GM19455 (cell line): ENCODE data around the gene DECR2.
"Not testable (repeated sequence)": the region's sequence is repeated elsewhere in the genome, so short reads cannot be mapped to it uniquely, and the experiment has no call there.

Experiments
- ATAC-seq: cut with Tn5 transposase; IDR thresholded peaks from one replicate; pipeline ENCODE4 v1.9.1; 2021; ENCODE audit not compliant: unreplicated experiment

DECR2 gene

DNA sequence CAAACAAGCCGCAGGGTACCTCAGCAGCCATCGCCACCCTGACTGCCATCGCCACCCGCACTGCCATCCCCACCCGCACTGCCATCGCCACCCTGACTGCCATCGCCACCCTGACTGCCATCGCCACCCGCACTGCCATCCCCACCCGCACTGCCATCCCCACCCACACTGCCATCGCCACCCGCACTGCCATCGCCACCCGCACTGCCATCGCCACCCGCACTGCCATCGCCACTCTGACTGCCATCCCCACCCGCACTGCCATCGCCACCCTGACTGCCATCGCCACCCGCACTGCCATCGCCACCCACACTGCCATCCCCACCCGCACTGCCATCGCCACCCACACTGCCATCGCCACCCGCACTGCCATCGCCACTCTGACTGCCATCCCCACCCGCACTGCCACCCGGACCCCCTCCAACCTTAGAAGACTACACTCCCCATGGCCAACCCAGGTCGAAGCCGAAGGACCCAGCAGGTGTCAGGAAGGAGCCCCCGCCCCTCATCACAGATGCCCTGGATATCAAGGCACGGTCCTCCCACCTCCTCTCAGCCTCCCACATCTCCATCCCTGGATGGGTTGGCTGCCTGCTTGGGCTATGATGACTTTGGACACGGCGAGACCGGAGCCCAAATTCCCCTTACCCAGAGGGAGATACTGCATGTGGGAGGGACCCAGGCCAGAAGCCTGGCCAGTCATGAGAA is 23.4 kb upstream of the DECR2 start:
- ATAC-seq: not testable (repeated sequence)

DNA sequence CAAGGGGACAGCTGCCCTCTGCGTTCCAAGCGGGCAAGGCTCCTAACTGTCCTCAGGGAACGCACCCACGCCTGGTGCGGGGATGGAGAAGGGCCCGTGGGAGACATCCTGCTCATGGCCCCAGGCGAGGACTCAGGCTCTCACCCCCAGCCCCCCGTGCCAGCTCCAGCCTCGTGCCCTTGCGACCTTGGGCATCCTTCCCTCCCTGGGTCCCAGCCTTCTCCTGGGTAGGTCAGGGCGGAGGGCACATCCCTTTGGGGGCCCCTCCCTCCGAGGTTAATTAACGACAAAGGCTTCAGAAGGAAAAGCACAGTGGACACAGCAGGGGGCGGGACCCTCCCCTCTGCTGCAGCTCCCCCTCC is 22.9 kb upstream of the DECR2 start:
- no peak for ATAC-seq

DNA sequence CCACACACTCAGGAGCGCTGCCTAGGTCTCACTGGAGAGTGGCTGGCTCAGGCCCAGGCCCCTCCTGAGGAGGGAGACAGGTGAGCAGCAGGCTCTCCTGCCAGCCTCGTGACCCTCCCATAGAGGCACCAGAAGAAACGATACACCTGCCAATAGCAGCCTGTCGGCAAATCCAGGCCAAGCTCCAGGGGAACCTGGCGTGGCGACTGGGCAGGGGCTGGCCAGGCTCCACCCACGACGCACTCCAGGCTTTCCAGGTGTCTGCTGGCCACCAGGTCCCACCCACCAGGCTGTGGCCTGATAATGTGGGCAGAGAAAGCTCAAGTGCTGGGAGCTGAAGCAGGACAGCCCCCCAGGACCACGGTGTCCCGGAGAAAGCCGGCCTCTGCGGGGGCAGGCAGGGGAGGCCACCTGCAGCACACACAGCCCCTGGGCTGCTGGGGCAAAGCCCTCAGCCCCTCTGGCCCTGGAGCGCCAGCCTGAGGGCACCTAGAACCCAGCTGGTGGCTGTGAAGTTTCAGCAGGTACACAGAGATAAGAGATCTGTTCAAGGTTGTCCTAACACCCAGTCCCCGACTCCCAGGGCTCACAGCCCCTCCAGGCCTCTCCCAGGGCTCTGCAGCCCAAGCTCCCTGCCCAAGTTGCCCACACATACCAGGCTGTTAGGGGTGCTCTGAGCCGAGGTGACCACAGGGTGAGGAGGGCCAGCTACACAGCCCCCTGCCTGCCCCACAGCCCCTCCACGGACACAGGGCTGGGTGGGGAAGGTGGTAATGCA is 22.3 kb upstream of the DECR2 start:
- no peak for ATAC-seq

DNA sequence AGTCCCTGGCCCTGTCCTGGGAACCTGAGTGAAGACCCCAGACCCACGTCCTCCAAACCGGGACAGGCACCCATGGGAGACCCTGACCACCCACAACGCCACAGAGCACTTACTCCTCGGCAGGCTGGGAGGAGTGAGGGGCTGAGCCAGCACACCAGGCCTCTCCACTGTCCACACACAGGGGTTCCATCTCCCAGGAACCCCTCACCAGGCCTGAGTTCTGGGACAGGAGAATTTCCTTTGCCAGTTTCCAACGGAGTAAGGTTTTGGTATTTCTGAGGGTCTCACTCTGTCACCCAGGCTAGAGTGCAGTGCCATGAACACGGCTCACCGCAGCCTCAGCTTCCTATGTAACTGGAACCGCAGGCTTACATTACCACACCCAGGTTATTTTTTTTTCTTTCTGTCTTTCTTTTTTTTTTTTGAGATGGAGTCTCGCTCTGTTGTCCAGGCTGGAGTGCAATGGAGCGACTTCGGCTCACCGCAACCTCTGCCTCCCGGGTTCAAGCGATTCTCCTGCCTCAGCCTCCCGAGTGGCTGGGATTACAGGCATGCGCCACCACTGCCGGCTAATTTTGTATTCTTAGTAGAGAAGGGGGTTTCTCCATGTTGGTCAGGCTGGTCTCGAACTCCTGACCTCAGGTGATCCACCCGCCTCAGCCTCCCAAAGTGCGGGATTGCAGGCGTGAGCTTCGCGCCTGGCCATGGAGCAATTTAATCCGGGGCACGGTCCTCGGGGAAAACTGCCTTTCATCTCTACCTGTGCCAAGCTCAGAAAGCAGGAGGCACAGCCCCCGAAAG is 21.5 kb upstream of the DECR2 start:
- ATAC-seq: no peak

DNA sequence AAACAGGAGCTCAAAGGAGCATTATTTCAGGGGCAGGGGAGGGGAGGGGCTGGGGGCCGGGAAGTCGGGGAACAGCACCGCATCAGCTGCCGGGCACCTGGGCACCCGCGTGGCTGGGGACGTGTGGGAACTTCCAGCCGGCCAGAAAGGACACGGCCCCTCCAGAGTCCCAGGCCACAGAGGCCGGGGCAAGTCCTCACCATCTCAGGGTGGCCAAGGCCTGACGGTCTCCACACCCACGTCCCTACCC is 21.0 kb upstream of the DECR2 start:
- ATAC-seq: no peak

DNA sequence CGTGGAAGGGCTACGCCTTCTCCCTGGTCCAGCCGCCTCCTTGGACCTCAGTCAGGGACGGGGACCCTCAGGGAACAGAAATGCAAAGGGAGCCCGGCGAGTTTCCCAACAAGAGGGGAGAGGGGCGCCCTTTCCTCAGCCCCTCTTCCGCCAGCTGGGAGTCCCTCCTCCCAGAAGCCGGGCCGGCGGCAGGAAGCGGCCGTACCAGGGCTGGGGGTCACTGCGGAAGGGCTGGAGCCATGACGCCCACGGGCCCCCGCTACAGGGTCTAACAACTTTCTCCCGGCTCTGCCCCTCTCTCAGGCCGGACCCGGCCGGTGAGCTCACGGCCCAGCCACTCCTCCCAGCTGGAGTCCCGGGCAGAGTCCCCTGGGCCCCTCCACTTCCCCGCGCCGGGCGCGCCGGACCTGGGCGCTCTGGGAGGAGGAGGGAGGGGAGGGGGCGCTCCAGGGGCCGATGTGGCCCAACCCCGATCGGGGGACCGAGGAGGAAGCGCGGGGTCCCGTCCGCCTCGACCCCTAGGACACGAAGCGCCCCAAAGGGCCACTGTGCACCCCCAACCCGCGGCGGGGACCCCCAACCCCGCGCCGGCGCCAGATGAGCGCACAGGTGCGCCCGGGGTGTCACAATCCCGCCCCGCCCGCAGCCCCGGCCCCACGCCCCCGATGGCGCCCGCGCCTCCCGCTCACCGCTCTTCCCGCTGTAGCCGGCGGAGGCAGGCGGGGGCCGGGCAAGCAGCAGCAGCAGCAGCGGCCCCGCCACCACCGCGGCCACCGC is 20.5 kb upstream of the DECR2 start:
- peak; percentile 37 for ATAC-seq

DNA sequence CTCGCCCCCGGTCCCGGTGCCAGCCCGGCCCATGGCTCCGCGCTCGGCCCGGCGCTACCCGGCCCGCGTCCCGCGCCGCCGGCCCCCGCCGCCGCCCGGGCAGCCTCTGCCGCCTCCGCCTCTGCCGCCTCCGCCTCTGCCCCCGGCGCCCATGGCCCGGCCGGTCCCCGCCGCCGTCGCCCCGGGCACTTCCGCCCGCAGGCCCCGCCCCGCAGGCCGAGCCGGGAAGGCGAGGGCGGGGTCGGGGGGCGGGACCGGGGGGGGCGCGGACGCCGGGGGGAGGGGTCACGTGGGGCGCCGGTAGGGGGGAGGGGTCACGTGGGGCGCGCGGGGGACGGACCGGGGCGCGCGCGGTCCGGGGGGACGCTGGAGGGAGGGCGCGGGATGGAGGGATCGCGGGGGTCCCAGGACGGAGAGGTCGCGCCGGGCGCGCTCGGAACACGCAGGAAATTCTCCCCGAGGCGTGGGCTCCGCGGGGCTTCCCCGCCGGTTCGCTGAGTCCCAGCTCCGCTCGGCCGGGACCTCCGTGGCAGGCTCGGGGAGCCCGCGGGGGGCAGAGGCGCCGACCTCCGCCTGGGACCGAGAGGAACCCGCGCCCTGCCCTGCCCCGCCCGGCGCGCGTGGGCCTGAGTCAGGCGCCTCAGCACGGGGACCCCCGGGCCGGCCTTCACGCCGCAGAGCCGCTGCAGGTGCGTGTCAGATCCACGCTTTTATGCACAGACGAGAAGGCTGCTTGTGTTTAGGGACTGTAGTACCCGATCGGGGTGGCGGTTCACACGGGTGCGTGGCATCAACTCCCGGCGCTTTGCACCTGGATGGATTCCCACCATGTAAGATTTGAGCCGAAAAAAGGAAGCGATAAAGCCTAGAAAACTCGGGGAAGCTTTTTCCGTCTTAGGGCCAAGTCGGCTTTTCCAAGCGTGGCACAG is 19.6 kb upstream of the DECR2 start, which contains the start of gene PGAP6:
Gene PGAP6, minus strand, starts transcription at position 190 of the 929 bp plus-strand sequence. Its CDS starts 157 bp downstream, at position 33.
- ATAC-seq: peak; percentile 53

DNA sequence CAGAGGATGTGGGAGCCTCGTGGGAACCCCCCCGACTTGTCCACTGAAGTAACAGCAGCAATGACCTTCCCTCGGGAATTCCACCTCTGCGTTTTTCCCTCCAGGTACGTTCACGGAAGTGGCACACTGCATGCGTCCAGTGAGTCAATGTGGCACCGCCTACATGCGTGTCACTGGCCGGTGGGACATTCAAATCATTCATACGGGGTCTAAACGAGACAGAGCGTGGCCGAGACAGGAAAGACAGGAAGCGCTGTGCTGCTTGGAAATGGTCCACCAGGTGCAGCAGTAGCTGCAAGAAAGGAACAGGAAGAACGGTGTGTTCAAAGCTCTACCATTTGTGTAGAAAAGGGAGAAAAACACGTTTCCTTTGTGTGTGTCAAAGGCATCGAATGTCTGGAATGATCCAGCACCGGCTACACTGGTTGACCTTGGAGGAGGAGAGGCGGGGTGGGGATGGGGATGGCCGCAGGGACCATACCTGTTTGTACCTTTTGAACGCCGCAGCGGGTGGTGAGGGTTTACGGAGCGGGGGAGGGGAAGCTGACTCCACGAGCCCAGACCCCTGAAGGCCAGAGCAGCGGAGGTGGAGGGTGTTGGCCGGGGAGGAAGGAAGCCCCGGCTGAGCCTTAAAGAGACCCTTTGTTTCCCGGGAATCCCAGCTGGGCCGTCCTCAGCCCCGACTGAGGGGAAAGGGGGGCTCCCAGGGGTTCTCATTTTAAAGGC is 18.2 kb upstream of the DECR2 start:
- ATAC-seq: no peak

DNA sequence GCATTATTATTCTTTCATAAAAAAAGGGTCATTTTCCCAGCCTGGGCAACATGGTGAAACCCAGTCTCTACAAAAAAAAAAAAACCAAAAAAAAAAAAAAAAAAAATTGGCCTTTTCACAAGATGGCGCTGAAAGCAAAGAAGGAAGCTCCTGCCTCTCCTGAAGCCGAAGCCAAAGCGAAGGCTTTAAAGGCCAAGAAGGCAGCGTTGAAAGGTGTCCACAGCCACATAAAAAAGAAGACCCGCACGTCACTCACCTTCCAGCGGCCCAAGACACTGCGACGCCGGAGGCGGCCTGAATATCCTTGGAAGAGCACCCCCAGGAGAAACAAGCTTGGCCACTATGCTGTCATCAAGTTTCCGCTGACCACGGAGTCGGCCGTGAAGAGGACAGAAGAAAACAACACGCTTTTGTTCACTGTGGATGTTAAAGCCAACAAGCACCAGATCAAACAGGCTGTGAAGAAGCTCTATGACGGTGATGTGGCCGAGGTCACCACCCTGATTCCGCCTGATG is 15.0 kb upstream of the DECR2 start:
- no peak for ATAC-seq

DNA sequence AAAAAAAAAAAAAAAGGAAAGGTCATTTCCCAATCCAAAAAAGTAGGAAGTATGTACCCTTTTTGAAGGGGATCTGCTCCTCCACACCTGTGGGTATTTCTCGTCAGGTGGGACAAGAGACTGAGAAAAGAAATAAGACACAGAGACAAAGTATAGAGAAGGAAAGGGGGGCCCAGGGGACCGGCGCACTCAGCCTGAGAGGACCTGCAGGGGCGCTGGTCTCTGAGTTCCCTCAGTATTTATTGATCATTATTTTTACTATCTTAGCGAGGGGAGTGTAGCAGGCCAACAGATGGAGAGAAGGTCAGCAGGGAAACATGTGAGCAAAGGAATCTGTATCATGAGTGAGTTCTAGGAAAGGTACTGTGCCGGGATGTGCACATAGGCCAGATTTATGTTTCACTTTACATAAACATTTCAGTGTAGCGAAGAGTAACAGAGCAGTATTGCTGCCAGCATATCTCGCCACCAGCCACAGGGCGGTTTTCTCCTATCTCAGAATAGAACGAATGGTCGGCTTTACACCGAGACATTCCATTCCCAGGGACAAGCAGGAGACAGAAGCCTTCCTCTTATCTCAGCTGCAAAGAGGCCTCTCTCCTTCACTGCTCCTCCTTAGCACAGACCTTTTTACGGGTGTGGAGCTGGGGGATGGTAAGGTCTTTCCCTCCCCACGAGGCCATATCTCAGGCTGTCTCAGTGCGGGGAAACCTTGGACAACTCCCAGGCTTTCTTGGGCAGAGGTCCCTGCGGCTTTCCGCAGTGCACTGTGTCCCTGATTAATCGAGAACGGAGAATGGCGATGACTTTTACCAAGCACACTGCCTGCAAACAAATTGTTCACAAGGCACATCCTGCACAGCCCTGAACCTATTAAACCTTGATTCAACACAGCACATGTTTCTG is 13.7 kb upstream of the DECR2 start:
- ATAC-seq: not testable (repeated sequence)

DNA sequence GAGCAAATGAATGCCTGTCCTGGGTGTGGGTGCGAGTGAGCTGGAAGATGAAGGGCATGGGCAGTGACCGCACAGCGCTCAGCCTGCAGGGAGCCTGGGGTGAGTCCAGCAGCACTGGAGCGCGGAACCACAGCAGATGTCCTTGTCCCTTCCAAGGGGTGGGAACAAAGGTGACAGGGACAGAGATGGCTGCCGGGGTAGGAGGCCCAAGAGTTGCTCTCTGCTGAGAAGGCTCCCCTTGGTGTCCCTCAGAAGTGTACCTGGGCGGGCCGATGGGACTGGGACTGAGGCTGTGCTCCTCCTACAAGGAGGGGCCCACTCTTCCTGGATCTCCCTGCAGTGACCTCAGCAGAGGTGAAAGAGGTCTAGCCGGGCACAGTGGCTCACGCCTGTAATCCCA is 12.3 kb upstream of the DECR2 start:
- no peak for ATAC-seq

DNA sequence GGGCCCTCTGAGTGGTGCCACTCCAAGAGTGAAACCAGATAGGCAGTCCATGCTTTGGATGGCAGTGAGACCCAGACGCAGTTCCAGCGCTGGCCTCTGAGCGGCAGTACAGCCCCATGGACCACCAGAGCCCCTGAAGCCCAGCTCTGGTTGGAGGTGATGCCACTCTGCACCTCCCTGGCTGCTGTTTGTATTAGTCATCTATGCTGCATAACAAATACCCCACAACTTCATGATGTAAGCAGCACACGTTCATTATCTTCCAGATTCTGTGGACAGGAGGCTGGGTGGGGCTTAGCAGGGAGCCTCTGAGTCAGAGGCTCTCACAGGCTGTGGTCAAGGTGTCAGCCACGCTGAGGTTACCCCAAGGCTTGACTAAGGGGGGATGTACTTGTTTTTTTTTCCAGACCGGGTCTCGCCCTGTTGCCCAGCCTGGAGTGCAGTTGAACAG is 9.8 kb upstream of the DECR2 start:
- ATAC-seq: no peak

DNA sequence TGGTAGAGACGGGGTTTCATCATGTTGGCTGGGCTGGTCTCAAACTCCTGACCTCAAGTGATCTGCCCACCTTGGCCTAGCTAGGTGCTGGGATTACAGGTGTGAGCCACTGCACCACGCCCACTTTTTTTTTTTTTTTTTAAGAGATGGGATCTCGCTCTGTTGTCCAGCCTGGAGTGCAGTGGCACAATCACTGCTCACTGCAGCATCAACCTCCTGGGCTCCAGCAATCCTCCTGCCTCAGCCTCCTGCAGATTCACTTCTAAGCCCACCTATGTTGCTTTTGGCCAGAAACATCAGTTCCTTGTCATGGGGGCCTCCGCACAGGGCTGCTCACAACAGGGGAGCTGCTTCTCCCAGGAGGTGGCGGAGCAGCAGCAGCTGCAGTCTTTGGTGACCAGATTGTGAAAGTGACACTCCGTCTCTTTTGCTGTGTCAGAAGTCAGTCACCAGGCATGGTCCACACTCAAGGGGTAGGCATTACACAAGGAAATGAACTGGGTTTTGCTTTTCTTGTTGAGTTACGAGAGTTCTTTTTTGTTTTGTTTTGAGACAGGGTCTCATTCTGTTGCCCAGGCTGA is 9.1 kb upstream of the DECR2 start:
- no peak for ATAC-seq

DNA sequence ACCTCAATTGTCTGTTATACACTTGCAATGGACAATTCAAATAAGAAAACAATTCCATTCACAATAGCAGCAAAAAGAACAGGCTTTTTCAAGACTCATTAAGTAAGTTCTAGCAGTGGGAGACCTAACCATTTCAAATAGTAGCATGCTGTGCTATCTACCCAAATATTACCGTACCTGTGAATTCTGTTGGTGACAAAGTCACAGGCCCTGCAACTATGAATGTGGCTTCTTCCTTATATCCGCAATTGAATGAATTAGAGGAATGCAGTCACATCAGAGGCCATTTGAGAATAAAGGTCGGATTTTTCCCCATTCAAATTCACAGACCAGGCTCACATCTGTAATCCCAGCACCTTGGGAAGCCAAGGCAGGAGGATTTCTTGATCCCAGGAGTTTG is 5.5 kb upstream of the DECR2 start:
- ATAC-seq: no peak

DNA sequence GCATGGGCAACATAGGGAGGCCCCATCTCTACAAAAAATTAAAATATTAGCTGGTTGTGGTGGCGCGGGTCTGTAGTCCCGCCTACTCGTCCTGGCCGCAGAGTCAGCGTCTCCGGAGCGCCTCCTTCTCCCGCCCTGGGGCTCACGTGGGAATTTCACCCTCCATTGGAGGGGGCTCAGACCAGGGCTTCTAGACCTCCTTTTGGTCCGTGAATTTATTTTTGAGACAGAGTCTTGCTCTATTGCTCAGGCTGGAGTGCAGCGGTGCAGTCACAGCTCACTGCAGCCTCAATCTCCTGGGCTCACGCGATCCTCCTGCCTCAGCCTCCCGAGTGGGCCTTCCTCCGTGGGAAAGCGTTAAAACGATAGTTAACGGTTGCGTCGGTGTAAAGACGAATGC is 5.1 kb upstream of the DECR2 start:
- ATAC-seq: no peak

DNA sequence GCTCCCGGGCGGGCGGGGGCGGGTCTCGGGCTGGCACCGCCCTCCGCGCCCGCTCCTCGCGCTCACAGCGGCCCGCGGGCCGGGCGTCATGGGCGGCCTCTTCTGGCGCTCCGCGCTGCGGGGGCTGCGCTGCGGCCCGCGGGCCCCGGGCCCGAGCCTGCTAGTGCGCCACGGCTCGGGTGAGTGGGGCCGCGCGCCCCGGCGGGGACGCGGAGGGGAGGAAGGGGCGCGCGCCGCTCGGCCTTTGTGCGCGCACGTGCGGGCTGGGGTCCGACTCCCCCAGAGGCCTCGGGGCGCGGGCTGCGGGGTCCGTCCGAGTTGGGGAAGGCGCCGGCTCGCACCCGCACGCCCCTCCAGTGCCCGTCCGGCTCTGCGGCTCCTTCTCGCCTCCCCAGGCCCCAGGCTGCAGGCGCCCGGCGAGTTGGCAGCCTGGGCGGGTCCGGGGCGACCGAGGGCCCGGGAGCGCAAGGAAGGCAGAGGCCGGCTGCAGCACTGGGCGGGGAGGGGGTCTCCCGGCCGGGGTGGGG is 4.5 kb upstream of the DECR2 start, which contains the start of gene NME4:
Gene NME4, plus strand, starts transcription at position 65 of the 527 bp plus-strand sequence. Its CDS starts 24 bp downstream, at position 89.
- ATAC-seq: no peak

DNA sequence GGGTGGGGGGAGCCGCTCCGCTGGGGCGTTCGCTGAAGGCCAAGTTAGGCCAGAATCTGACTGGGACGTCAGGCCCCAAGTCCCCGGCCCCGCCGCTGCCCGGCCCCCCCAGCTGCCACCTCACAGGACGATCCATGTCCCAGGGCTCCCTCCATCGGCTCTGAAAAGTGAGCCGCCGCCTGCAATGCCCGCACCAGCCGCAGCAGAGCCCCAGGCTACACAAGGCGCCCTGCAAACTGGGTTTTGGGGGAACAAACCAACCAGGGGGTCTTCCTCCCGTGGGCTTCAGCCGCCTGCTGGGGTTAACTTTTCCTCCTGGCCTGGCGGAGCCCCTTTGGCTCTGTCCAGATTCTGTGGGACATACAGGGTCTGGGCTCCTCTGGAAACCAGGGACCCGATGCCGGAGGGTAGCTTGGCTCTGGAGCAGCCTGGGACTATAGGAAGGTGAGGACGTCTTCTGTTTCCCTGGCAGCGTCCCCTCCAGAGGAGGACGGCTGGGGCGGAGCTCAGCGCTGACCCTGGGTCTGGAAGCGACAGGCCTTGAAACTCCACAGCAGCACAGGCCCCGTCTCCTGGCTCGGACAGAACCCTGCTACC is 3.9 kb upstream of the DECR2 start:
- ATAC-seq: no peak
